ENCODE data around the gene BGLAP.

Gene BGLAP

DNA sequence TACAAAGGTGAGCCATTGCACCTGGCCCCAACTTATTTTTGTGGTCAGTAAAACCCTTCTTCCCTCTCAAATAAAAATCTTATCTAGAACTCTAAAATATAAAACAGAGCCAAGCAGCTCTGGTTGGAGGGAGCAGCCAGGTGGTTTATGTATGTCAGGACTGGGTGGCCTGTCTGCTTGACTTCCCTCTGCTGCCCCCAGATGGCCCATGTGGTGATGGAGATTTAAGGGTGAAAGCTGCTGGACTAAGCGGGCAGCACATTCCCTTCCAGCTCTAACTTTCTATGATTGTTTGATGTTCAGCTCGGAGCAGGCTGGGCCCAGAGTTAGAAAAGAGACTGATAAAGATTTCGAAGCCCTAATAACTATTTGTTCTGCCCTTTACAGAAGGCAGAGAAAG, 17.8 kb downstream of the BGLAP start:
- no peak for DNase-seq

DNA sequence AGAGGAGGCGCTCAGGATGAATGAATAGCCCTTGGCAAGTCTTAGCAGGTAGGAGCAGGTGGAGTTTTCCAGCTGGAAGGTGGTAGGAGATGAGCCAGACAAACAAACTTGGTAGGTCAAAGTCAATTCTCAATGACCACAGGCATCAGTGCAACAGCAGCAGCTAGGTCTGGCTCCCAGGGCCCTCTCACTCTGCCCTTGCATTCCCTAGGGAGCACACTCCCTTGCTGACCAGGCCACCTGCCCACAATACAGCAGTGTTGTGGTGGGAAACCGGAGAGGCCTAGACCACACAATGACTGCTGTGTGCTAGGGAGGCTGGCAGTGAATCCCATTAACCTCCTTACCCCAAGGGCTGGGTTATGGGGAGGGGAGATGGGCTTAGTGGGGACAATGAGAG, 18.9 kb downstream of the BGLAP start:
- DNase-seq = no peak

GRCh38 chr1:156262461-156263287, 20.7 kb downstream of the BGLAP start:
- DNase-seq = no peak

GRCh38 chr1:156263288-156263655, 21.3 kb downstream of the BGLAP start:
- no peak for DNase-seq

DNA sequence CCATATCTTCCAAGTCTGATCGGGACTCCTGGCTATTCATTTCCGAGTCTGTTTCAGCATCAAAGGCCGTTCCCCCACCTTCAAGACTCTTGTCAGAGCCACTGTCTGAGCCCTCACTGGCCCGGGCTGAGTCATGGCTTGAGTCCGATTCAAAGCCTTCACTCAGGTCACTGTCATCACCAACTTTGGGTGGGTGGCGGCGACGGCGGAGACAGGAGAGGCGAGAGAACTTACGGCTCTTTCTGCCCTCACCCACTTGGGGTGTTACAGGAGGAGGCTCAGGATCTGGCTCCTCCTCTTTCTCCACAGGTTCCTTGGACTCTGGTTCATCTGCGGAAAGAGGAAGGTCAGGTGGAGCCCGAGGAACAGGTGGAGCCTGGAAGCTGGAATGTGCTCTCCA, 24.1 kb downstream of the BGLAP start:
- DNase-seq = no peak

- DNase-seq = no peak
Measured at GRCh38 chr1:156268336-156268735, 26.4 kb downstream of the BGLAP start.

DNA sequence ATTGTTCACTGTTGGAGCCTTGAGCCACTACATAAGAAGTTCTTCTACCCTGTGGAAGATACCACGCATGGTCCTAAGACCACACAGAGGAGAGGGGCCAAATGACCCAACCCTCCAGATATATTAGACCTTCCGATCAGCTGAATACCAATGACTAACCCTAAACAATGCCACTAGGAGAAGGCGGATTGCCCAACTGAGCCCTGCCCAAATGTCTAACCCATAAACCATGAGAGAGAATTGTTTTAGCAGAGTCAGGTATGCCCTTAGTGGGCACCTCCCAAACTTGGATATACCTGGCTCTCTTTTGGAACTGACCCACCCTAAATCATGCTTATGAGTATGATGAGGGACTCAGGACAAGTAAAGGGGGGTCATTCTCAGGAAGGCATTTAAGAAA, 28.3 kb downstream of the BGLAP start:
- no peak for DNase-seq

GRCh38 chr1:156276532-156276931, 34.5 kb downstream of the BGLAP start:
- DNase-seq = no peak

GRCh38 chr1:156276966-156277381, 35.0 kb downstream of the BGLAP start:
- DNase-seq = no peak

DNA sequence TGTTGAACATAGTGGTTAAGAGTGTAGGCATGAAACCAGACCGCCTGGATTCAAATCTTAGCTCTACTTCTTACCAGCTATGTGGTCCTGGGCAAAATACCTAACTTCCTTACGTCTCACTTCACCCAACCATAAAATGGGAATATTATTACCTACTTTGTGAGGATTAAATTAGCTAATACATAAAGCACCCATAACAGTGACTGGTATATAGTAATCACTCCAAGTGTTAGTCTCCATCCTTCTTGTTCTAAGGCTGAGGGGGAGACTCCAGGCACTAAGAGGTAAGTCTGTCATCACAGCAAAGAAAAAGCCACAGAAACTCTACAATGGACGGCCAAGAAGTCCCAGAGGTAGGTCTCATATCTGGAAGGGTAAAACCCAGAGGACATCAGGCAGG, 37.9 kb downstream of the BGLAP start:
- DNase-seq = no peak

GRCh38 chr1:156281281-156281680, 39.3 kb downstream of the BGLAP start:
- DNase-seq = peak in 1 of 5 donors; percentile 46

DNA sequence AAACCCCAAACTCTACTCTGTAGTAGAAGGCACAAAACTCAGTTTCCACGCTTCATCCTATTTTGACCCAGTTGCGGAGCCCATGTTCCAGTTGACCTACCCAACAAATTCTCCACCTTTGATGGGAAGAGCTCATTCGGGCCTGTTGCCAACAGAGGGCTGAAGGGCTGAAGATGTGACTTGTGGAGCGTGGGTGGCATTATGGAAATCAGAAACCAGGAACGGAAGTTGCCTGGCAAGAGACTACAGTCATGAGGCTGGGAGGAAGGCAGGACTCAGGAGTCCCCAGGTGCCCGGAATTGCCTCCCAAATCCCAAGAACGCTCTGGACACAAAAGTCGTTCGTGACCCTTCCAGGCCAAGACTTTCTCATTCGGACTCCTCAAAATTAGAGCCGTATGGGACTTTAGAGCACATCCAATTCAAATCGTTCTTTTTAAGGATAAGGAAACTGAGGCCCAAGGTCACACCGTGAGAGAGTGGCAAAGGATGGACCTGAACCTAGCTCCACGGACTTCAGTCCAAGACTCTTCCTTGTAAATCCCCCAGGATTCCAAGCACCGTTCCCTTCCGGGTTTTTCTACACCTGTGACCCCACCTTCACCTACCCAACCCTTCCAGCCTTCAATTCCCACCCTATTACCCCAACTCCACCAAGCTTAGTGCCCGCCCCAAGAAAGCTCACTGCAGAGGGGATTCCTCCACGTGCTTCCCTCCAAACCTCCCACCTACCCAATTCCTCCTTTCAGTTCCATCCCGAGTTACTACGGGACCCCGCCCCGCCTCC, 39.9 kb downstream of the BGLAP start:
- DNase-seq = no peak

- peak; percentile 91 to 98 (median 95) for DNase-seq
Measured at GRCh38 chr1:156282479-156283222, 40.7 kb downstream of the BGLAP start, which contains the start of gene SMG5. Gene SMG5 (minus strand): TSS chr1:156282825. CDS start chr1:156282680, 145 bp downstream.

DNA sequence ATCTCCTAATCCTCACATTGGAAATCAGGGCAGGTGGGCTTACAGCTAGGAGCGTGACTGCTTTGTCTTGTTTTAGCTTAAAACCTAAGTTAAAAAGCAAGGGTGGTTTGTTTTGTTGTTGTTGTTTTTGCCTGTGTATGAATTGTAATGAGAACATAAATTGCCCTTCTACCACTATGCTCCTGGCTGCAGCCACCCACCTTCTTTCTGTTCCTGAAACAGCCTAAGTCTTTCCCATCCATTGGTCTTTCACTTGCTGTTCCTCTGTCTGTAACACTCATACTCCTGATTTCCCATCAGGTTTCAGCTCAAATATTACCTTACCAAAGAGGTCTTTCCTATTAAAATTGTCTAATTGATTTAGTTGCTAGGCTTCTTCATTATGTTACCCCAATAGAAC, 41.5 kb downstream of the BGLAP start:
- DNase-seq = no peak

- no peak for DNase-seq
Measured at GRCh38 chr1:156284112-156284511, 42.1 kb downstream of the BGLAP start, which contains the start of gene TMEM79. Gene TMEM79 (plus strand): TSS chr1:156284325. CDS start chr1:156285227, 902 bp downstream.

GRCh38 chr1:156284757-156285156, 42.8 kb downstream of the BGLAP start:
- DNase-seq = no peak

DNA sequence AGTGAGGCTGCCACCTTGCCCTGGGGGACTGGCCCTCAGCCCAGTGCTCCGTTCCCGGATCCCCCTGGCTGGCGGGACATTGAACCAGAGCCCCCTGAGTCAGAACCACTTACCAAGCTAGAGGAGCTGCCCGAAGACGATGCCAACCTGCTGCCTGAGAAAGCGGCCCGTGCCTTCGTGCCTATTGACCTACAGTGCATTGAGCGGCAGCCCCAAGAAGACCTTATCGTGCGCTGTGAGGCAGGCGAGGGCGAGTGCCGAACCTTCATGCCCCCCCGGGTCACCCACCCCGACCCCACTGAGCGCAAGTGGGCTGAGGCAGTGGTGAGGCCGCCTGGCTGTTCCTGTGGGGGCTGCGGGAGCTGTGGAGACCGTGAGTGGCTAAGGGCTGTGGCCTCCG, 43.5 kb downstream of the BGLAP start:
- no peak for DNase-seq

GRCh38 chr1:156286061-156286460, 44.1 kb downstream of the BGLAP start:
- no peak for DNase-seq

DNA sequence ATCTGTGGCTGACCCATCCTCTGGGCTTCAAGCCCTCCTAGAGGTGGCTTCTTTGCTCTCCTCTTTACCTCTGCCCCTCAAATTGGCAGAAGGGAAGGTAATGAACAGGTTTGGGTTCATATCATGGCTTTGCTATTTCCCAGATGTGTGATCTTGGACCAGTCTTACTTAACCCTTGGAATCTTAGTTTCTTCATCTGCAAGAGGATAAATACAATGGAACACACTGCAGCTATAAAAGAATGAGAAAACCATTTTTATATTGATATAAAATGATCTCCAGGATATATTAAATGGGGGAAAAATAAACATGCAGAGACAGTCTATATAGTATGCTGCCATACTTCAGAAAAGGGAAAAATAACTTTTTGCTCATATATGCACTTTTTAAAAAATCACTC, 47.9 kb downstream of the BGLAP start:
- no peak for DNase-seq

DNA sequence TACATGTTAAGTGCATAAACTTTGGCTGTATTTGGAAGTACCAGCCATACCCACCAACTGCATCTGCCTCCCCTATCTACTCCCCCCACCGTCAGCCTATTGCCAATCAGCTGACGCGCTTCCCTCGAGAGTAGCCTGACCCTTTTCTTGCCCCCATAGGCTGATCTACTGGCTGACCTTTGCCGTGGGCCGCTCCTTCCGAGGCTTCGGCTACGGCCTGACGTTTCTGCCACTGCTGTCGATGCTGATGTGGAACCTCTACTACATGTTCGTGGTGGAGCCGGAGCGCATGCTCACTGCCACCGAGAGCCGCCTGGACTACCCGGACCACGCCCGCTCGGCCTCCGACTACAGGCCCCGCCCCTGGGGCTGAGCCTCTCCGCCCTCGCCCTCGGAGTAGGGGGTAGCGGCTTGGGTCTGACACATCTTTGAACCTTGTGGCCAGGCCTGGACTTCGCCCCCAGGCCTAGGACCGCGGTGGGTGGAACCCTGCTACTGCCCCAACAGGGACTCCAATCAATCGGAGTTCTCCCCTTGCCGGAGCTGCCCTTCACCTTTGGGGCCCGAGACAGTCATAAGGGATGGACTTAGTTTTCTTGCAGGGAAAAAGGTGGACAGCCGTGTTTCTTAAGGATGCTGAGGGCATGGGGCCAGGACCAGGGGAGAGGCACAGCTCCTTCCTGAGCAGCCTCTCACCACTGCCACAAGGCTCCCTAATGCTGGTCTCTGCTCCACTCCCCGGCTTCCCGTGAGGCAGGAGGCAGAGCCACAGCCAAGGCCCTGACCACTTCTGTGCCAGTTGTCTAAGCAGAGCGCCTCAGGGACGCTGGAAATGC, 49.5 kb downstream of the BGLAP start:
- no peak for DNase-seq
